Measurements from ENCODE around the gene NAPA.

The NAPA gene

DNA sequence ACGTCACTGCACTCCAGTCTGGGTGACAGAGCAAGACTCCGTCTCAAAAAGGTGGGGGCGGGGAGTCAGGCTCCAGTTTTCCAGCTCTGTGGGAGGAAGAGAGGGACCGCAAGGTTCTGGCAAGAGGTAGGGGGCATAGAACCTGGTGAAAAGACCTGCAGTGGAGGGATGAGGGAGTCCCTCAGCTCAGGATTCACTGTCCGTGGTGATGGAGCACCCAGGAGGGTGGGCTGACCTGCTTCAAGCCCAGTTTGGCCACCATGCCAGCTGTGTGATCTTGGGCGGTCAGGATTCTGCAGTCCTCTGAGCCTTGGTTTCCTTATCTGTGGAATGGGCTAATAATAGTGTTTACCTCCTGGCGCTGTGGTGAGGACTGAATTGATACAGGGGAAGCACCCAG, 64.4 kb downstream of the NAPA start:
- H3K4me3 ChIP-seq (ENCODE audit: low read depth, low read length), result no peak overlapping the region
- TF ChIP-seq, protein P1, sequence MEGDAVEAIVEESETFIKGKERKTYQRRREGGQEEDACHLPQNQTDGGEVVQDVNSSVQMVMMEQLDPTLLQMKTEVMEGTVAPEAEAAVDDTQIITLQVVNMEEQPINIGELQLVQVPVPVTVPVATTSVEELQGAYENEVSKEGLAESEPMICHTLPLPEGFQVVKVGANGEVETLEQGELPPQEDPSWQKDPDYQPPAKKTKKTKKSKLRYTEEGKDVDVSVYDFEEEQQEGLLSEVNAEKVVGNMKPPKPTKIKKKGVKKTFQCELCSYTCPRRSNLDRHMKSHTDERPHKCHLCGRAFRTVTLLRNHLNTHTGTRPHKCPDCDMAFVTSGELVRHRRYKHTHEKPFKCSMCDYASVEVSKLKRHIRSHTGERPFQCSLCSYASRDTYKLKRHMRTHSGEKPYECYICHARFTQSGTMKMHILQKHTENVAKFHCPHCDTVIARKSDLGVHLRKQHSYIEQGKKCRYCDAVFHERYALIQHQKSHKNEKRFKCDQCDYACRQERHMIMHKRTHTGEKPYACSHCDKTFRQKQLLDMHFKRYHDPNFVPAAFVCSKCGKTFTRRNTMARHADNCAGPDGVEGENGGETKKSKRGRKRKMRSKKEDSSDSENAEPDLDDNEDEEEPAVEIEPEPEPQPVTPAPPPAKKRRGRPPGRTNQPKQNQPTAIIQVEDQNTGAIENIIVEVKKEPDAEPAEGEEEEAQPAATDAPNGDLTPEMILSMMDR (IDR thresholded peaks at IDR 0.05; ENCODE audit: low read depth, low read length), result no peak

DNA sequence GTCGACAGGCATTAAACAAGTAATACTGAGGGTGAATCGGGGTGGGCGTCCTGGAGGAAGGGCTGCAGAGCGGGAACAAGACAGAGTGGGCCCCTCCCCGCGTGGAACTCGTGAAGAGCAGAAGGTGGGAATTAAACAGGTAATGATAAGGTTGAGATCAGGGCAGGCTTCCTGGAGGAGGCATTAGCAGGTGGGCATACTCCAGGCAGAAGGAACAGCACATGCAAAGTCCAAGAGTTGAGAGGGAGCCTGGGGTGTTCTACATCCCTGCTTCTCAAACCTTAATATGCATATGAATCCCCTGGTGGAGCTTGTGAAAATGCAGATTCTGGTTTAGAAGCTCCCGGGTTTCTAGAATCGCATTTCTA, 66.5 kb downstream of the NAPA start:
- TF ChIP-seq, protein P1 (IDR thresholded peaks at IDR 0.05; ENCODE audit: low read depth, low read length), result no peak
- H3K4me3 ChIP-seq (ENCODE audit: low read depth, low read length), result no peak overlapping the region

DNA sequence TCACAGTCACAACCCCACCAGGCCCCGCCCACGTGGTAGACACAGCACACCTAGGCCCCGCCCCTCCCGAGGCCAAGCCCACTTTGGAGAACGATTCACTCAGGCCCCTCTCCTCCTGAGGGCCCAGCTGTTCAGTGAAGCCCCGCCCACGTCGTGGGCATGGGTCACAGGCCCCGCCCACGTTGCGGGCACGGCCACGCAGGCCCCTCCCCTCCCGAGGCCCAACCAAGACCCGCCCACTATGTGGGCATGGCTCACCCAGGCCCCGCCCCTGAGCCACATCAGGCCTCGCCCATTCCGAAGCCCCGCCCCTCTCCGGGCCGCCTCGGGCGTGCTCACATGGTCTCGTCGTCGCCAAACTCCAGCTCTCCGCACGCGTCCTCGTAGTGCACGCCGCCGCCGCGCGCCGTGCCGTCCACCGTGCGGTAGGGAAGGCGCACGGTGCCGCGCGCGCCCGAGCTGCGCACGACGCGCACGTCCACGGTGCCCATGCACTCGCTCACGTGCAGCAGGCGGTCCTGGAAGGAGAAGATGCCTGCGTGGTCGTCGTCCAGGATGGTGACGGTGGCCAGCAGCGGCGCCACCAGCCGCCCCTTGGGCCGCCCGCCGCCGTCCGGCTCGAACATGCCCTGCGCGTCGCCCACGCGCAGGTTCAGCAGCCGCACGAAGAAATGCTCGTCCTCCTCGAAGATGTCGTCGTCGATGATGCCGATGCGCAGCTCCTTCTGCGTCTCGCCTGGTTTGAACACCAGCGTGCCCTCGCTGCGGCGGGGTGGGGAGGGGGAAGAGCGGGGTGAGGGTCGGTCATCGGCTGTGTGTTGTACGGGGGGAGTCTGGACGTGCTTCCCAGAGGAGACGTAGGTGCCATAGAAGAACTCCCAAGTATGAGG, 67.1 kb downstream of the NAPA start:
- TF ChIP-seq, protein P1 (IDR thresholded peaks at IDR 0.05; ENCODE audit: low read depth, low read length), result no peak

DNA sequence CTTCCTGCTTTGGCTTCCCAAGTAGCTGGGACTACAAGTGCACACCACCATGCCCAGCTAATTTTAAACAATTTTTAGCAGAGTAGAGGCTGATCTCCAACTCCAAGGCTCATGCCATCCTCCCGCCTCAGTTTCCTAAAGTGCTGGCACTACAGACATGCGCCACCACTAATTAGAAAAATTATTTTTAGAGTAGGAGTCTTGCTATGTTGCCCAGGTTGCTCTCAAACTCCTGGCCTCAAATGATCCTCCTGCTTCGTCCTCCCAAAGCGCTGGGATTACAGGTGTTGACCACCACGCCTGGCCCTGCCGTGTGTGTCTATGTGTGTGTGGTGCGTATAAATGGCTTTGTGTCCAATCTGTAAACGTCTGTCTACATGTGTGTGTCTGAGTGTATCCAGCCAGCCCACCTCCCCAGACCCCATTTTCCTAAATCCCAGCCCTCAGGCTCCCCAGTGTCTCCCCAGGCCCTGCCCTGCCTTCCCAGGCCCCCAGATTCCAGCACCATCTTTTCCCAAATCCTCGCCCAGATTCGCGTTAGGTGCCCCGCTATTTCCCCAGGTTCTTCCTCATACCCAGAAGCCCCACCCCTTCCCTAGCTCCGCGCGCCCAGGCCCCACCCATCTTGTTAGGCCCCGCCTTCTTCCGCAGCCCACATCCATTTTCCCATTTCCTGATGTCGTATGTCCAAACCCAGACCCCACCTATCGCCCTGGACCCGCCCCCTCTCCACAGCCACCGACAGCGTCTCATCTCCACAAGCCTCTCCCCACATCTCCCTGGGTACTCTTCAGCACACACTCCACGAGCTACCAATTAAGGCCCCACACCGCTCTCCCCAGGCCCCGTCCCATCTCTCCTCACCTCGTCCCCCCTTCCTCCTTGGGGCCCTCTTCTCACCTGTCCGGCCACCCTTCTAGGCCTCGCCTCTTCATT, 68.1 kb downstream of the NAPA start:
- TF ChIP-seq, protein P1 (IDR thresholded peaks at IDR 0.05; ENCODE audit: low read depth, low read length), result no peak

More for the DNA sequence above, 67.1 kb downstream of the NAPA start:
- H3K4me3 ChIP-seq (ENCODE audit: low read depth, low read length), result no peak overlapping the region

DNA sequence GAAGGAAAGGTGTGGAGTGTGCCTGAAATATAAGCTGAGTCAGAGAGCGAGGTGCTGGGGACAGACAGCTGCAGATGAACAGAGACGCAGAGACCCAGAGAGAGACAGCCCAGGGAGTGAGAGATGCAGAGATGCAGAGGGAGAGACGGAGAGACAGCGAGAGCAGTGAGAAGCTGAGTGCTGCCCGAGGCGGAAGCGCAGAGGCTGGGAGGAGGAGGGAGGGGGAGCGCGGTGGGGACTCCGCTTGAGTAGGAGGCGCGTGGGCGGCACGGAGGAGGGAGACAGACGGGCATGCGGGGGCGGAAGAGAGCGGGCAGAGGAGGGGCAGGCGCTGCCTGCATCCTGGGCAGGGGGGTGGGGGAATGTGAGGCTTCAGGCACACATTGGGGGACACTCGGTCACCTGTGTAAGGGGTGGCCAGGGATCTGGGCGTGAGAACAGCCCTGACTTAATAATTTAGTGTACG, 68.9 kb downstream of the NAPA start:
- TF ChIP-seq, protein P1 (IDR thresholded peaks at IDR 0.05; ENCODE audit: low read depth, low read length), result no peak
- H3K4me3 ChIP-seq (ENCODE audit: low read depth, low read length), result no peak overlapping the region

More for the DNA sequence above, 68.1 kb downstream of the NAPA start:
- H3K4me3 ChIP-seq (ENCODE audit: low read depth, low read length), result no peak overlapping the region

DNA sequence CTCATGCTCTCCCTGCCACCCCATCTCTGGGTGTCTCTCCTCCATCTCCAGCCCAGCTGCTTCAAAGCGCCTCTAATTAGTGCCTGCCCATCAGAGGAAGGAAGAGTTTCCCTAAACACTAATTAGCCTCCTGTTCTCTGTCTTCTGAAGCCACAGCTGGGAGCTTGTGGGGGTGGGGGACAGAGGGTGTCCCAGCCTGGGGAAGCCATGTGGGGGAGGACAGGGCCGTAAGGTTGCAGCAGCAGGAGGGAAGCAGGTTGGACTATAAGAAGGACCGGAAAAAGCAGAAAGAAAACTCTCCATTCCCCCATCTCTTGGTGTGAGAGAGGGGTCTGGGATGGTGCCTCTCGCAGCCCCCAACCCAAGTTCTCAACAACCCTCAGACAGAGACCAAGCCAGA, 69.3 kb downstream of the NAPA start:
- no peak overlapping the region for H3K4me3 ChIP-seq (ENCODE audit: low read depth, low read length)

More for the DNA sequence above, 69.3 kb downstream of the NAPA start:
- TF ChIP-seq, protein P1 (IDR thresholded peaks at IDR 0.05; ENCODE audit: low read depth, low read length), result no peak

Data from WI38 (cell line).